Caco-2 (cell line): ENCODE data around the gene CAP2. TPM values are rescaled to one million over a fixed set of nuclear protein-coding genes. Genes with fewer than 3 reads are reported as not detected.

Experiments
- BruUV-seq: library from RNA; stranded (reverse); fragments of 400-500 nt; replicated peaks from 2 replicates; lab custom pipeline; 2021; lab: Mats Ljungman, UMichigan
- CTCF ChIA-PET: fragments of 300-600 bp; sonication (Branson Sonifier 250); formaldehyde crosslinking; loops from one replicate; lab custom pipeline; 2022; ENCODE audit warnings: antibody characterized with exemption; lab: Charles Lee
- POLR2A ChIA-PET: fragments of 300-600 bp; sonication (Branson Sonifier 250); formaldehyde crosslinking; loops from one replicate; lab custom pipeline; 2022; ENCODE audit warnings: antibody characterized with exemption; lab: Charles Lee
- DNase-seq, 2 experiments: peaks; one replicate each; pipeline versions ENCODE4 v3.0.0 to v3.0.0-alpha.2; 2020 to 2022
- H3K27me3 ChIP-seq: replicated peaks from 2 replicates; pipeline ENCODE4 v1.6.0; 2011; ENCODE audit warnings: low read length; ENCODE audit not compliant: control insufficient read depth, insufficient read depth
- H3K36me3 ChIP-seq: 2 replicates; pipeline ENCODE4 v1.5.1; 2011; ENCODE audit warnings: low read length; ENCODE audit not compliant: control insufficient read depth, insufficient read depth
- H3K4me1 ChIP-seq: fragments of 250-450 bp; sonication (Bioruptor Pico); 2 replicates; pipeline ENCODE4 v1.5.1; 2020; ENCODE audit warnings: mild to moderate bottlenecking
- H3K4me3 ChIP-seq: 2 replicates; pipeline ENCODE4 v1.5.1; 2011; ENCODE audit warnings: low read depth, mild to moderate bottlenecking, control low read depth, low read length
- H3K9me3 ChIP-seq: fragments of 250-450 bp; sonication (Bioruptor Pico); 2 replicates; pipeline ENCODE4 v1.5.1; 2020; ENCODE audit warnings: mild to moderate bottlenecking, moderate library complexity
- H3K27ac Mint-ChIP-seq: one replicate; pipeline ENCODE4 v1.8.0; 2022; ENCODE audit warnings: mixed read lengths; ENCODE audit not compliant: unreplicated experiment
- H3K27me3 Mint-ChIP-seq: one replicate; pipeline ENCODE4 v1.8.0; 2022; ENCODE audit warnings: mixed read lengths; ENCODE audit not compliant: insufficient read depth, unreplicated experiment
- H3K36me3 Mint-ChIP-seq: one replicate; pipeline ENCODE4 v1.8.0; 2022; ENCODE audit warnings: mild to moderate bottlenecking, mixed read lengths; ENCODE audit not compliant: insufficient read depth, unreplicated experiment
- H3K4me1 Mint-ChIP-seq: one replicate; pipeline ENCODE4 v1.8.0; 2022; ENCODE audit warnings: low read depth, mixed read lengths; ENCODE audit not compliant: unreplicated experiment
- H3K4me3 Mint-ChIP-seq: one replicate; pipeline ENCODE4 v1.8.0; 2022; ENCODE audit warnings: mild to moderate bottlenecking, moderate library complexity, mixed read lengths; ENCODE audit not compliant: unreplicated experiment
- H3K9me3 Mint-ChIP-seq: one replicate; pipeline ENCODE4 v1.8.0; 2022; ENCODE audit warnings: mixed read lengths; ENCODE audit not compliant: unreplicated experiment
- intact Hi-C: fragments of 100-400 bp; cut with micrococcal nuclease; formaldehyde crosslinking; loops from one replicate; pipeline ENCODE4 v1.10.0; 2022; ENCODE audit not compliant: unreplicated experiment
- total RNA-seq: library from RNA; stranded (reverse); gene quantifications from 2 replicates; pipeline ENCODE4 v1.2.3, GENCODE V29; 2022
- TF ChIP-seq, protein P1 (sequence below), 2 experiments: fragments of 200-600 bp in 1 of 2; IDR thresholded peaks; 1 replicate in 1 of 2; 2 replicates in 1 of 2; pipeline versions ENCODE4 v1.5.1 to v1.8.0; 2011 to 2022; ENCODE audit warnings: antibody characterized with exemption in 1 of 2, control low read depth in 1 of 2, inconsistent platforms in 1 of 2, low read depth in 1 of 2, low read length in 1 of 2, mild to moderate bottlenecking in 1 of 2, moderate library complexity in 1 of 2; ENCODE audit not compliant: insufficient read depth in 1 of 2, severe bottlenecking in 1 of 2, unreplicated experiment in 1 of 2

The CAP2 gene
- total RNA-seq, 1 experiment from 2014 or later, result 8.9 TPM

DNA sequence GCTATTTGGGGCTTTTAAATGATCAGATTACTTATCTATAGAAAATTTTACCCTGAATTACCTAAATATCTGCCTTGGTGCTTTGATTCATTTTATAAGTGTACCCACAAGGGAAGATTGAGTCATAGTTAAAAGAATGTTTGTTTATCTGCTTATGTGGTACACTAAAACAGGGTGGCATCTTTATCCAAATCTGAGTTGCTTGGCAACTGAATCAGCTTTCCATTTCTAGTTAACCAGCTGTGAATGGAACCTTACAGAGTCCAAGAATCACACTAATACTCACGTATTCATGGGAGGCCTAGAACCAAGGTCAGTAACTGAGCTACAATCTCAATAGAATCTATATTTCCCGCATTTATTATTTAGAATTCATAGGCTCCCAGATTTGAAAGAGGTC is 44.0 kb upstream of the CAP2 start:
- DNase-seq, result no peak
- intact Hi-C loops, result no loop called here

DNA sequence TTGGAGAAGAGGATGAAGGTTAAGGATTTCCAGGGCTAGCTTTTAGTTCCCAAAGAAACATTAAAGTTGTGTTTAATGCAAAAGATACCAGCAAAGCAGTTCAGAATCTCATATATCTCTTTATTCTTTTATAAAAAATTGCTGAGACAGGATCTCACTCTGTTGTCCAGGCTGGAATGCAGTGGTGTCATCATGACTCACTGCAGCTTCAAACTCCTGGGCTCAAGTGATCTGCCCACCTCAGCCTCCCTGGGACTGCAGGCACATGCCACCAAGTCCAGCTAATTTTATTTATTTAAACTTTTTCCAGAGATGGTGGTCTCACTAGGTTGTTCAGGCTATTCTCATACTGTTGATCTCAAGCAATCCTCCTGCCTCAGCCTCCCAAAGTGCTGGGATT is 41.1 kb upstream of the CAP2 start:
- Mint-ChIP-seq H3K4me1 (peaks cover 12% of the 10 kb centered on the region), H3K27ac (no peak overlapping the region), H3K36me3 (no peaks in the 10 kb centered on the region), H3K27me3 (no peaks in the 10 kb centered on the region), H3K4me3 (no peak overlapping the region), H3K9me3 (no peaks in the 10 kb centered on the region)
- no peak for DNase-seq
- intact Hi-C loops, result no loop called here
- TF ChIP-seq, protein P1, sequence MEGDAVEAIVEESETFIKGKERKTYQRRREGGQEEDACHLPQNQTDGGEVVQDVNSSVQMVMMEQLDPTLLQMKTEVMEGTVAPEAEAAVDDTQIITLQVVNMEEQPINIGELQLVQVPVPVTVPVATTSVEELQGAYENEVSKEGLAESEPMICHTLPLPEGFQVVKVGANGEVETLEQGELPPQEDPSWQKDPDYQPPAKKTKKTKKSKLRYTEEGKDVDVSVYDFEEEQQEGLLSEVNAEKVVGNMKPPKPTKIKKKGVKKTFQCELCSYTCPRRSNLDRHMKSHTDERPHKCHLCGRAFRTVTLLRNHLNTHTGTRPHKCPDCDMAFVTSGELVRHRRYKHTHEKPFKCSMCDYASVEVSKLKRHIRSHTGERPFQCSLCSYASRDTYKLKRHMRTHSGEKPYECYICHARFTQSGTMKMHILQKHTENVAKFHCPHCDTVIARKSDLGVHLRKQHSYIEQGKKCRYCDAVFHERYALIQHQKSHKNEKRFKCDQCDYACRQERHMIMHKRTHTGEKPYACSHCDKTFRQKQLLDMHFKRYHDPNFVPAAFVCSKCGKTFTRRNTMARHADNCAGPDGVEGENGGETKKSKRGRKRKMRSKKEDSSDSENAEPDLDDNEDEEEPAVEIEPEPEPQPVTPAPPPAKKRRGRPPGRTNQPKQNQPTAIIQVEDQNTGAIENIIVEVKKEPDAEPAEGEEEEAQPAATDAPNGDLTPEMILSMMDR (IDR thresholded peaks at IDR 0.05; ENCODE audit: insufficient read depth in 1 of 2, low read depth in 1 of 2, low read length in 1 of 2, severe bottlenecking in 1 of 2, unreplicated experiment in 1 of 2), result no peak
- Histone ChIP-seq H3K9me3 (no peaks in the 10 kb centered on the region), H3K36me3 (no peaks in the 10 kb centered on the region), H3K4me1 (peaks cover 5% of the 10 kb centered on the region; the same call in 1 of the 2 replicates), H3K27me3 (no peaks in the 10 kb centered on the region), H3K4me3 (no peak overlapping the region)
- BruUV-seq, result no TSS peak
- CTCF ChIA-PET, result no interaction called here
- POLR2A ChIA-PET, result no interaction called here

More for the DNA sequence above, 44.0 kb upstream of the CAP2 start:
- Mint-ChIP-seq H3K4me3 (no peak overlapping the region), H3K4me1 (no peaks in the 10 kb centered on the region), H3K27ac (no peak overlapping the region), H3K27me3 (no peaks in the 10 kb centered on the region), H3K36me3 (no peaks in the 10 kb centered on the region), H3K9me3 (no peaks in the 10 kb centered on the region)
- Histone ChIP-seq H3K36me3 (no peaks in the 10 kb centered on the region), H3K9me3 (no peaks in the 10 kb centered on the region), H3K4me1 (no peaks in the 10 kb centered on the region; the same call in 1 of the 2 replicates), H3K27me3 (no peaks in the 10 kb centered on the region), H3K4me3 (no peak overlapping the region)
- POLR2A ChIA-PET, result no interaction called here
- TF ChIP-seq, protein P1 (IDR thresholded peaks at IDR 0.05; ENCODE audit: insufficient read depth in 1 of 2, low read depth in 1 of 2, low read length in 1 of 2, severe bottlenecking in 1 of 2, unreplicated experiment in 1 of 2), result no peak
- BruUV-seq, result no TSS peak
- CTCF ChIA-PET, result no interaction called here

DNA sequence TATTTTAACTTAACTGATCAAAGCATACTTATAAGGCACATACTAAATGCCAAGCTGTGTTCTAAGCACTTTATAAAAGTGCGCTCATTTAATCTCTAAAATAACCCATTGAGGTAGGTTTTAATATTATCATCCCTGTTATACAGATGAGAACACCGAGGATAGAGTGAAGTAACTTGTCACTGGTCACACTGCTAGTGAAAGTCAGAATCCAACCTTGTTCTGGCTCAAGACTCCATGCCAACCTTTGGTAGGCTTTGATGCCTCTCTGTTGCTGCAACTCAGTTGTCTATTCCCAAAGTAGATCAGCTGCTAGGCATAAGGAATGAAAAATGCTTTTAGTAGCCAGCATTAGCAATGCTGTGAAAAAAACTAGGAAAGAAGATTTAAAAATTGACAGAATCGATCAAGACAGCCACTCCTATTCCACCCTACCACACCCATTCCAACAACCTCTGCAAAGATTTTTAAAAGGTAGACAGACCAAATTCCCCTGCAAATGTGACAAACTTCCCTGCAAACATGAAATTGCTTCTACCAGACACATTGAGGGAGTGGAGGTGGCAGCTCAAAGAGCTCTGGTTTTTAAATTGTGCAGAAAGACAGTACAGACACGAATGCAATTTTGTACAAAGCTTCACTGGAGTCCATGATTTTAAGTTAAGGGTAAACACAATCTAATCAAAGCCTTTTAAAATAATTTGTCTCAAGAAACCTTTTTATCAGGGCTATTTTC is 39.8 kb upstream of the CAP2 start:
- CTCF ChIA-PET, result no interaction called here
- peaks cover 12% of the 10 kb centered on the region for H3K4me1 Mint-ChIP-seq
- BruUV-seq, result no TSS peak

More for the DNA sequence above, 39.8 kb upstream of the CAP2 start:
- POLR2A ChIA-PET, result no interaction called here
- no peaks in the 10 kb centered on the region for H3K36me3 Mint-ChIP-seq
- H3K27me3 ChIP-seq, result no peaks in the 10 kb centered on the region
- no peaks in the 10 kb centered on the region for H3K9me3 Mint-ChIP-seq
- no peak overlapping the region for H3K4me3 Mint-ChIP-seq
- H3K9me3 ChIP-seq, result no peaks in the 10 kb centered on the region
- H3K27me3 Mint-ChIP-seq, result no peaks in the 10 kb centered on the region
- no peaks in the 10 kb centered on the region for H3K36me3 ChIP-seq
- no peak overlapping the region for H3K27ac Mint-ChIP-seq
- DNase-seq, result no peak
- peaks cover 5% of the 10 kb centered on the region; the same call in 1 of the 2 replicates for H3K4me1 ChIP-seq
- intact Hi-C loops, result no loop called here
- no peak overlapping the region for H3K4me3 ChIP-seq
- TF ChIP-seq, protein P1 (IDR thresholded peaks at IDR 0.05; ENCODE audit: insufficient read depth in 1 of 2, low read depth in 1 of 2, low read length in 1 of 2, severe bottlenecking in 1 of 2, unreplicated experiment in 1 of 2), result no peak
